ENCODE results near the gene HOXA11. TPM values are rescaled to one million over a fixed set of nuclear protein-coding genes. Genes with fewer than 3 reads are reported as not detected.

Gene HOXA11
- total RNA-seq, 1 experiment from 2014 or later, result not detected

GRCh38 chr7:27223941-27224575 is 39.0 kb upstream of the HOXA11 start:
- H3K9me3 ChIP-seq (ENCODE audit: control insufficient read depth, low read depth, low read length), result no peaks in the 10 kb centered on the region
- Mint-ChIP-seq H3K4me3 (peak overlapping the region in 1 of 2 experiments; percentile 2; a peak in 1 of 5 replicates), H3K27ac (peak overlapping the region in 1 of 3 experiments; percentile 51; a peak in 1 of 7 replicates), H3K9me3 (peaks cover 0 to 7% of the 10 kb centered on the region in 2 experiments; a peak in 1 of 5 replicates), H3K27me3 (ENCODE audit: low read depth) (peaks cover 98% of the 10 kb centered on the region), H3K4me1 (peaks cover 15 to 17% of the 10 kb centered on the region in 2 experiments), H3K36me3 (ENCODE audit: insufficient read depth in 1 of 3, low read depth in 3 of 3) (peaks cover 0 to 2% (median 0%) of the 10 kb centered on the region in 3 experiments; a peak in 2 of 7 replicates)
- no peak overlapping the region for H4K8ac ChIP-seq (replicated peaks; ENCODE audit: insufficient read length, low read depth, low read length)
- H3K79me2 ChIP-seq (ENCODE audit: insufficient read depth, low read length), result no peaks in the 10 kb centered on the region
- no peak overlapping the region for H3K18ac ChIP-seq (ENCODE audit: insufficient read length, low read depth, low read length)
- H2AFZ ChIP-seq (ENCODE audit: low read length), result no peak overlapping the region
- H3K27me3 ChIP-seq (ENCODE audit: insufficient read depth, low read length), result peaks cover 70% of the 10 kb centered on the region
- H3K56ac ChIP-seq (ENCODE audit: insufficient read length, low read depth, low read length), result no peak overlapping the region
- peaks cover 3% of the 10 kb centered on the region for H3K23me2 ChIP-seq (ENCODE audit: insufficient read length, low read depth, low read length, poor library complexity, severe bottlenecking)
- H3K23ac ChIP-seq (ENCODE audit: insufficient read length, low read depth, low read length), result no peak overlapping the region
- H4K5ac ChIP-seq (ENCODE audit: insufficient read length, low read depth, low read length), result no peak overlapping the region
- H3K9ac ChIP-seq (ENCODE audit: extremely low read depth, insufficient read length, low read length), result no peak overlapping the region
- H3K79me1 ChIP-seq (ENCODE audit: insufficient read depth, low read depth, low read length, poor library complexity, severe bottlenecking), result no peaks in the 10 kb centered on the region
- DNase-seq, result no peak
- H2BK20ac ChIP-seq (ENCODE audit: low read depth, low read length, poor library complexity, severe bottlenecking), result no peak overlapping the region
- no peak overlapping the region for H3K14ac ChIP-seq (ENCODE audit: insufficient read depth, low read length)
- no peak overlapping the region for H2BK15ac ChIP-seq (ENCODE audit: low read depth, low read length)
- no peak overlapping the region for H4K91ac ChIP-seq (ENCODE audit: insufficient read length, low read depth, low read length)
- no peak overlapping the region for H3K4ac ChIP-seq (ENCODE audit: low read depth, low read length)
- H4K20me1 ChIP-seq (ENCODE audit: control insufficient read depth, insufficient read depth, insufficient read length), result no peaks in the 10 kb centered on the region
- no peak overlapping the region for H2BK12ac ChIP-seq (ENCODE audit: insufficient read length, low read depth, low read length)
- H3K4me2 ChIP-seq (ENCODE audit: insufficient read depth, insufficient read length, low read length), result no peak overlapping the region
- no peak overlapping the region for H2BK120ac ChIP-seq (ENCODE audit: low read depth, low read length, poor library complexity, severe bottlenecking)
- no peak overlapping the region for H2BK5ac ChIP-seq (ENCODE audit: insufficient read length, low read length)
- H2AK5ac ChIP-seq (ENCODE audit: insufficient read length, low read length), result no peak overlapping the region
- H3K27ac ChIP-seq (ENCODE audit: insufficient read length, low read depth, low read length), result no peak overlapping the region
- TF ChIP-seq CTCF (conservative IDR thresholded peaks at IDR 0.05), result no peak
- no peaks in the 10 kb centered on the region; the same call in none of the 2 replicates for H3K4me1 ChIP-seq (ENCODE audit: insufficient read depth, low read length)
- no peak overlapping the region for H3T11ph ChIP-seq (ENCODE audit: low read length)

Measured in H9 (cell line).